Sigmoid colon (tissue), 4 donors: ENCODE data around the gene GPR61.

Experiments used
- CTCF ChIP-seq, 4 experiments: fragments of 450-650 bp in 3 of 4; fragments of 200-600 bp in 1 of 4; IDR thresholded peaks; one replicate each; pipeline ENCODE4 v1.5.1; 2016 to 2019; ENCODE audit warnings: antibody characterized with exemption in 4 of 4, mild to moderate bottlenecking in 3 of 4, moderate library complexity in 2 of 4
- EP300 ChIP-seq, 4 donors: sonication (generic); formaldehyde crosslinking; IDR thresholded peaks; one replicate each; pipeline ENCODE4 v1.6.1; 2017; ENCODE audit warnings: antibody characterized with exemption in 4 of 4
- POLR2AphosphoS5 ChIP-seq, 4 donors: sonication (generic); formaldehyde crosslinking; IDR thresholded peaks; one replicate each; pipeline ENCODE4 v1.6.1; 2017; ENCODE audit warnings: antibody characterized with exemption in 4 of 4

- no peak for TF ChIP-seq POLR2AphosphoS5 (IDR thresholded peaks at IDR 0.05)
- no peak for TF ChIP-seq CTCF (IDR thresholded peaks at IDR 0.05)
- no peak for TF ChIP-seq EP300 (IDR thresholded peaks at IDR 0.05)
Observed at GRCh38 chr1:109582021-109582420, 42.3 kb downstream of the GPR61 start.
